Activated CD4-positive, alpha-beta memory T cell treated with anti-CD3 and anti-CD28 coated beads for 36 hours (primary cell): ENCODE data around the gene USP17L26. TPM values are rescaled to one million over a fixed set of nuclear protein-coding genes. Genes with fewer than 3 reads are reported as not detected.

ENCODE experiments used
- CTCF ChIA-PET: fragments of 350-600 bp; sonication (Branson Sonifier 250); formaldehyde crosslinking; loops from one replicate; lab custom pipeline; 2021; ENCODE audit warnings: antibody characterized with exemption, inconsistent platforms; lab: Charles Lee
- POLR2A ChIA-PET: fragments of 350-600 bp; sonication (Branson Sonifier 250); formaldehyde crosslinking; loops from one replicate; lab custom pipeline; 2021; ENCODE audit warnings: antibody characterized with exemption; lab: Charles Lee
- DNase-seq: peaks from one replicate; pipeline ENCODE4 v3.0.0-alpha.2; 2020
- H3K27ac Mint-ChIP-seq: one replicate; pipeline ENCODE4 v1.8.0; 2021; ENCODE audit warnings: mixed read lengths
- H3K27me3 Mint-ChIP-seq: one replicate; pipeline ENCODE4 v1.8.0; 2021; ENCODE audit warnings: mixed read lengths
- H3K36me3 Mint-ChIP-seq: one replicate; pipeline ENCODE4 v1.8.0; 2021; ENCODE audit warnings: mixed read lengths
- H3K4me1 Mint-ChIP-seq: one replicate; pipeline ENCODE4 v1.8.0; 2021; ENCODE audit warnings: low read depth, mixed read lengths
- H3K4me3 Mint-ChIP-seq: one replicate; pipeline ENCODE4 v1.8.0; 2021; ENCODE audit warnings: mild to moderate bottlenecking, mixed read lengths
- H3K9me3 Mint-ChIP-seq: one replicate; pipeline ENCODE4 v1.8.0; 2021; ENCODE audit warnings: mixed read lengths
- intact Hi-C: fragments of 100-400 bp; cut with micrococcal nuclease; formaldehyde crosslinking; loops from one replicate; pipeline ENCODE4 v1.15.1; 2023
- total RNA-seq, 2 experiments: library from RNA; stranded (reverse); gene quantifications; one replicate each; pipeline ENCODE4 v1.2.3, GENCODE V29; 2021

The USP17L26 gene
- total RNA-seq, 2 experiments from 2014 or later: not detected

DNA sequence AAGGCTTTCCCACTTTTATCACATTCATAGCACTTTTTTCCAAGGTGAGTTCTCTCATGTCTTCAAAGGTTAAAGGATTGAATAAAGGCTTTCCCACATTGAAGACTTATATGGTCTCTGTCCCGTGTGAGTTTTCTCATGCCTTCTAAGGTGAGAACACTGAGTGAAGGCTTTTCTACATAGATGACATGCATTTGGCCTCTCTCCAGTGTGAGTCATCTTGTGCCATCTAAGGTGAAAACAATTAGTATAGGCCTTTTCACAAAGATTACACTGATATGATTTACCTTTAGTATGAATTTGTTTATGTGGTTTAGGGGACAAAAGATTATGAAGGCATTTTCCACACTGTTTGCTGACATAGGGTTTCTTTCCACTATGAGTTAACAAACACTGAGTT lies 49.7 kb downstream of the USP17L26 start:
- Mint-ChIP-seq H3K36me3 (no peaks in the 10 kb centered on the region), H3K4me3 (no peak overlapping the region), H3K9me3 (no peaks in the 10 kb centered on the region), H3K4me1 (peaks cover 2% of the 10 kb centered on the region), H3K27me3 (peaks cover 3% of the 10 kb centered on the region), H3K27ac (no peak overlapping the region)
- CTCF ChIA-PET: no interaction called here
- POLR2A ChIA-PET: no interaction called here
- no peak for DNase-seq
- intact Hi-C loops: no loop called here

Other genes starting within 250 kb of the USP17L26 start
- gene FAM90A26, start 164.2 kb upstream of the USP17L26 start, total RNA-seq: not detected
- gene USP17L10, start 124.0 kb upstream of the USP17L26 start, total RNA-seq: not detected
- gene USP17L11, start 119.3 kb upstream of the USP17L26 start, total RNA-seq: not detected
- not detected for gene USP17L12, start 114.5 kb upstream of the USP17L26 start, total RNA-seq
- not detected for gene USP17L13, start 109.8 kb upstream of the USP17L26 start, total RNA-seq
- gene USP17L15, start 100.3 kb upstream of the USP17L26 start, total RNA-seq: not detected
- gene USP17L17, start 90.8 kb upstream of the USP17L26 start, total RNA-seq: not detected
- not detected for gene USP17L18, start 86.0 kb upstream of the USP17L26 start, total RNA-seq
- gene USP17L19, start 81.3 kb upstream of the USP17L26 start, total RNA-seq: not detected
- gene USP17L20, start 76.5 kb upstream of the USP17L26 start, total RNA-seq: not detected
- not detected for gene USP17L21, start 71.8 kb upstream of the USP17L26 start, total RNA-seq
- not detected for gene USP17L22, start 67.0 kb upstream of the USP17L26 start, total RNA-seq
- gene USP17L24, start 9.5 kb upstream of the USP17L26 start, total RNA-seq: not detected
- gene USP17L25, start 4.7 kb upstream of the USP17L26 start, total RNA-seq: not detected
- not detected for gene USP17L5, start 4.7 kb downstream of the USP17L26 start, total RNA-seq
- gene USP17L27, start 9.5 kb downstream of the USP17L26 start, total RNA-seq: not detected
- not detected for gene USP17L28, start 14.2 kb downstream of the USP17L26 start, total RNA-seq
- gene USP17L29, start 19.0 kb downstream of the USP17L26 start, total RNA-seq: not detected
- gene USP17L30, start 28.5 kb downstream of the USP17L26 start, total RNA-seq: not detected
- gene DEFB131A, start 109.8 kb downstream of the USP17L26 start, total RNA-seq: not detected